Germinal center (tissue), 1 donor: ENCODE data around the gene FOXD3.
A peak's percentile ranks its signal among the peaks of the same experiment; 100 is the strongest.

Source experiments
- DNase-seq: peaks from one replicate; pipeline ENCODE4 v3.0.0; 2012; ENCODE audit warnings: mixed read lengths, low spot score

Gene FOXD3

DNA sequence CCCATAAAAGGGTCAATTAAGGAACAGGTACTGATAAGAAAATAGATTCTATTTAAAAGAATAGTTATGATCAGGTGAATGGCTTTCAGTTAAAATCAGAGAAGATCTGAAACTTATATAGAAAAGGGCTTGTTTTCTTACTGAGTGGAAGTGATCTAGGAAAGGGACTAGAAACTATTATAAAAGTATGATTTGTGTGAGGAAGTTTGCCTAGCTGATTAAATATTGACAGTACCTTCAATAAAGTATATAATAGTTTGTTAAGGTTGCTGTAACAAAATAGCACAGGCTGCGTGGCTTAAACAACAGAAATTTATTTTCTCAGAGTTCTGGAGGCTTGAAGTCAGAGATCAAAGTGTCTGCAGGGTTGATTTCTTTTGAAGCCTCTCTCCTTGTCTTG is 39.7 kb downstream of the FOXD3 start:
- DNase-seq: no peak

DNA sequence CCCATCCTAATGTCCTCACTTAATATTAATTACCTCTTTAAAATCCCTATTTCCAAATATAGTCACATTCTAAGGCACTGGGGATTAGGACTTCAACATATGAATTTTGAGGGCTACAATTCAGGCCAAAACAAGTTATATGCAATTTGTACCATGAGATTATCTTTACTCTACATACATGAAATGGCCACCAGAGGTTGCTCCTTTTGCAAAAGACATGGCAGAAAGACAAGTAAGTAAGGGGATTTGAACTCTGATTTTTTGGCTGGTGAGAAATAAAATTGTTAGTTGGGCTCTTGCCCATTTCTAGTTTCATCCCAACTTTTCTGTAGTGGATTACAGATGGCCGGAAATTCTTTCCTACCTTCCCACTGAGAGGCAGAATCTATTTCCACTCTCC is 40.2 kb downstream of the FOXD3 start:
- no peak for DNase-seq

DNA sequence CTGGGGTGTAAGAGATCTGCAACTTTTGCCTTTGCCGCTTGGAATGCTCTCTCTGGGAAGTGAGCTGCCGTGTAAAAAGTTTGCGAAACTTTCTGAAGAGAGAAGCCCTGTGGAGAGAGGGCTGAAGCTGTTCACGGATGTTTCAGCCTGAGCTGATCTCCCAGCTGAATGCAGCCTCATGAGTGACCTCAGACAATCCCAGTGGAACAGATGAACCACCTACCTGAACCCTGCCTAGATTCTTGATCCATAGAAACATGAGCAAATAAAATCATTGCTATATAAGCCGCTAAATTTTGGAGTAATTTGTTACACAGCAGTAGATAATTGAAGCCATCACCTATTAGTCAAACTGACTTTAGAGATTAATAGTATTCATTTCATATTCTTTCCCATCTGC is 40.6 kb downstream of the FOXD3 start:
- no peak for DNase-seq

DNA sequence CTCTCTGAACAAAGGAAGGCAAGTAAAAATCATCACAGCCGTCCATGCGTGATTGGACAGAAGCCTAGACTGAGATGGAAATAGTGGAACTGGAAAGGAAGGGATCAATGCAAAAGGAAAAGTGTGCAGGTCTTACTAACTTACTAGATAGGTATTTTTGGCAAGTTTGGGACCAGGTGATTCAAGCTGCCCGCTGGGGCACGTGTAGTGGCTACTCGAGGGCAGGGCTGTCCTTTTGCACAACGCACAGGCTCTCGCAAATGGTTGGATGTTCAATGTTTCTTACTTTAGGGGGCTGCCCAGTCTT is 44.5 kb downstream of the FOXD3 start:
- DNase-seq: no peak

DNA sequence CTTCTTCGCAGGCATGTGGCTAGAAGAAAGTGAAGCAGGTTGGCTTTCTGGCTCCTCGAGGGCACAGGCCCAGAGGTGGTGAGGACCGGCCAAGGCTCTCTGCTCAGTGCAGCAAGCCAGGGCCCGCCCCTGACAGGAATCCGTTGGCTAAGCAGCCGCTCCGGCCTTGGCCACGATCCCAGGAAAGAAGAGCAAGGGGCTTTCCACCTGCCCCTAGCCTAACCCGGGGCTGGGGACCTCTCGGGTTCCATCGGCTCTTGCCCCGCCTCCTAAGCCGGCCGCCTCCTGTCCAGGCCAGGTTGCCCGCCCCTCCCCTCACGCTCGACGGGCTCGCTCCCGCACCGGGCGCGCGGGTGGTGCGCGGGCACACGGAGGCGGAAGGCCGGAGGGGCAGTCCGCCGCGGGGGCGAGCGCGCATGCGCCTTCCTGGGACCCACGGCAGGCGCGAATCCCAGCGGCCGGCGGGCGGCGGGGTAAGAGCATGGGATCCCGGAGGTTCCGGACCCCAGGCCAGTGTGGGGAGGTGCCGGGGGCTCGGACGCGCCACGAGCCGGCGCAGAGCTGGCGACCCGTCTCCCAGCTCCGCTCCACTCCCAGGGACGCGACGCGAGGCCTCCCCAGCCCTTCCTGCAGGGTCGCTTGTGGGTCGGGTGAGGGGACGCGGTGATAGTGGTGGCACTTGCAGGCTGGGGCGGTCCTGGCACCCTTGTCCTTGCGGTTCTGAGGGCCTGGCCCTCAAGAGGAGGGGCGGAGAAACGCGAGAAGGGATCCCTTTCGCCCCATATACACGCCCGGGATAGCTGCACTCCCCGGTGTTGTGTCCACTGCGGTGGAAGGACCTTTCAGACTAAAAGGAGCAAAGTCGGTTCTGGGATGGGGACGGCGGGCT is 45.1 kb downstream of the FOXD3 start, which contains the start of gene ALG6:
Gene ALG6 (plus strand): TSS at position 413 of the 889 bp plus-strand sequence. CDS start 3,351 bp downstream, outside the sequence.
- peak; percentile 98 for DNase-seq

DNA sequence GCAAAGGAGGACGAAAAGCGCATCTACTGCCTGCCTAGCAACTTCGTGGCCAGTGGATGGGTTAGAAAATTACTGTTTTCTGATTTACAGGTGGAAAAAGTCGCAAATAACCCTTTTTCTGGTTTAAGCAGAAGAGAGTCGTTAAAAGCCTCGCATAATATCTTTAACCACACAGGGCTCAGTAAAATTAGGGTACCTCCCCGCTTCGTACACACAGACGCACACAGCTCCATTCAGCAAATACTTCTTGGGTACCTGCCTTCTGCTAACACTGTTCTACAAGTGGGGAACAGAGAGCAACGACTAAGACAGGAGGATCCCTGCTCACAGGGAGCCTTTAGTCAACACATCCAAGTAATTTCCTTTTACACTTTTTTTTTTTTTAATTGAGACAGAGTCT is 45.8 kb downstream of the FOXD3 start:
- DNase-seq: no peak
